Nephron (organoid): ENCODE data around the gene IL17RA.

Source experiments
- H3K27ac Mint-ChIP-seq, 3 experiments: 2 replicates each; pipeline ENCODE4 v1.8.0; 2020; ENCODE audit warnings: mixed read lengths in 3 of 3, mild to moderate bottlenecking in 2 of 3, moderate library complexity in 1 of 3
- H3K27me3 Mint-ChIP-seq: 2 replicates; pipeline ENCODE4 v1.8.0; 2021; ENCODE audit warnings: low read depth, mild to moderate bottlenecking, moderate library complexity, mixed read lengths
- H3K36me3 Mint-ChIP-seq: 2 replicates; pipeline ENCODE4 v1.8.0; 2020; ENCODE audit warnings: low read depth, mixed read lengths
- H3K4me1 Mint-ChIP-seq: 2 replicates; pipeline ENCODE4 v1.8.0; 2020; ENCODE audit warnings: mixed read lengths
- H3K4me3 Mint-ChIP-seq, 3 experiments: 2 replicates each; pipeline ENCODE4 v1.8.0; 2020; ENCODE audit warnings: mild to moderate bottlenecking in 3 of 3, mixed read lengths in 3 of 3, moderate library complexity in 2 of 3
- H3K9me3 Mint-ChIP-seq: 2 replicates; pipeline ENCODE4 v1.8.0; 2020; ENCODE audit warnings: mixed read lengths
- TF ChIP-seq, protein P1 (sequence below), 3 experiments: fragments of 200-600 bp; sonication (generic); IDR thresholded peaks; one replicate each; pipeline ENCODE4 v1.5.0; 2021; ENCODE audit warnings: antibody characterized with exemption in 3 of 3; ENCODE audit not compliant: unreplicated experiment in 3 of 3

The IL17RA gene

DNA sequence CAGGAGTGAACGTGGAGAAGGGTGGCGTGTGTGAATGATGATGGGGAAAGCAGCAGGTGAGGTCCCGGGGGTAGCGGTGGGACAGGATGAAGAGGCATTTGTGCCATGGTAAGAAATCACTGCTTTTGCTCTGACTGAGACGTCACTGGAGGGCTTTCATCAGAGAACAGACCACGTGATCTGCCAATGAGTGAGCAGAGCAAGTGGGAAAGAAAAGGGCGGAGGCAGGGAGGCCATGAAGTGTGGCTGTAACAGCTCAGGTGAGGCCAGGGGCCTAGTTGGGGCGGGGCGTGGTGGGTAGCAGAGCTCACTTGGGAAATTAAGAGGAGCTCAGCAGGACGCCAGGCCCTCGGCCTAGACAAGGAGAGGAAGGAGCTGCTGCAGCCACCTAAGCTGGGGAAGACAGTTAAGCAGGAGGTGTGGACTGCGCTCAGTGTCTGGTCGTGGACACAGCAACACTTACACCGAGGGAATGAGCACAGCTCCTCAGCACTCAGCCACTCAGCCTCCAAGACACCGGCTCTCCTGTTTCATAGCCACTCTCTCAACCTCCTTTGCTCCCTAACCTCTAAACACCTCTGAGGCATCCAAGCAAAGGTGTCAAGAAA, 50.5 kb downstream of the IL17RA start:
- H3K4me1 Mint-ChIP-seq: peaks cover 9% of the 10 kb centered on the region
- no peaks in the 10 kb centered on the region for H3K27me3 Mint-ChIP-seq

DNA sequence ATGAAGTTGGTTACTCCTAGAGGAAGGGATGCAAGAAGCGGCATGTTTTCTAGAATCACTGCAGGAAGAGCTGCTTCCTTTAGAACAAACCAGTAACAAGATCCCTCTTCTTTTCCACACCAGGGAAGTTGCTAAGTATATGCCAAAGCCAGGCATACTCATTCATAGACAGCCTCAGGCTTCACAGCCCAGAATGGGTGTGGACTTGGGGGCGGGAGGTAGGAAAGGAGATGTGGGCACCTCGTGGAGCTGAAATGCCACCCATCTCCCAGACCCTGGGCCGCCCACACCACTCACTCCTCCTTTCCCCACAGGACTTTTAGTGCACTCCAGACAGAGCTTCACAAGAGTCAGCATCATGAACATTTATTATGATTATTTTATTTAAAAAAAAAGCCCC, 52.4 kb downstream of the IL17RA start:
- no peak overlapping the region for H3K27ac Mint-ChIP-seq
- H3K36me3 Mint-ChIP-seq: peaks cover 26% of the 10 kb centered on the region
- TF ChIP-seq, protein P1, sequence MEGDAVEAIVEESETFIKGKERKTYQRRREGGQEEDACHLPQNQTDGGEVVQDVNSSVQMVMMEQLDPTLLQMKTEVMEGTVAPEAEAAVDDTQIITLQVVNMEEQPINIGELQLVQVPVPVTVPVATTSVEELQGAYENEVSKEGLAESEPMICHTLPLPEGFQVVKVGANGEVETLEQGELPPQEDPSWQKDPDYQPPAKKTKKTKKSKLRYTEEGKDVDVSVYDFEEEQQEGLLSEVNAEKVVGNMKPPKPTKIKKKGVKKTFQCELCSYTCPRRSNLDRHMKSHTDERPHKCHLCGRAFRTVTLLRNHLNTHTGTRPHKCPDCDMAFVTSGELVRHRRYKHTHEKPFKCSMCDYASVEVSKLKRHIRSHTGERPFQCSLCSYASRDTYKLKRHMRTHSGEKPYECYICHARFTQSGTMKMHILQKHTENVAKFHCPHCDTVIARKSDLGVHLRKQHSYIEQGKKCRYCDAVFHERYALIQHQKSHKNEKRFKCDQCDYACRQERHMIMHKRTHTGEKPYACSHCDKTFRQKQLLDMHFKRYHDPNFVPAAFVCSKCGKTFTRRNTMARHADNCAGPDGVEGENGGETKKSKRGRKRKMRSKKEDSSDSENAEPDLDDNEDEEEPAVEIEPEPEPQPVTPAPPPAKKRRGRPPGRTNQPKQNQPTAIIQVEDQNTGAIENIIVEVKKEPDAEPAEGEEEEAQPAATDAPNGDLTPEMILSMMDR (IDR thresholded peaks at IDR 0.05; ENCODE audit: unreplicated experiment in 3 of 3): no peak
- no peak overlapping the region for H3K4me3 Mint-ChIP-seq
- no peaks in the 10 kb centered on the region for H3K27me3 Mint-ChIP-seq
- H3K4me1 Mint-ChIP-seq: peaks cover 9% of the 10 kb centered on the region
- H3K9me3 Mint-ChIP-seq: no peaks in the 10 kb centered on the region

More for the DNA sequence above, 50.5 kb downstream of the IL17RA start:
- TF ChIP-seq, protein P1 (IDR thresholded peaks at IDR 0.05; ENCODE audit: unreplicated experiment in 3 of 3): no peak
- H3K27ac Mint-ChIP-seq: no peak overlapping the region
- H3K9me3 Mint-ChIP-seq: no peaks in the 10 kb centered on the region
- no peak overlapping the region for H3K4me3 Mint-ChIP-seq
- peaks cover 18% of the 10 kb centered on the region for H3K36me3 Mint-ChIP-seq

- Mint-ChIP-seq H3K4me3 (no peak overlapping the region), H3K36me3 (peaks cover 31% of the 10 kb centered on the region), H3K4me1 (peaks cover 9% of the 10 kb centered on the region), H3K27me3 (no peaks in the 10 kb centered on the region), H3K27ac (no peak overlapping the region), H3K9me3 (no peaks in the 10 kb centered on the region)
- TF ChIP-seq, protein P1 (IDR thresholded peaks at IDR 0.05; ENCODE audit: unreplicated experiment in 3 of 3): no peak
Measured at GRCh38 chr22:17137861-17138425, 53.1 kb downstream of the IL17RA start.

- TF ChIP-seq, protein P1 (IDR thresholded peaks at IDR 0.05; ENCODE audit: unreplicated experiment in 3 of 3): no peak
- Mint-ChIP-seq H3K4me1 (peaks cover 9% of the 10 kb centered on the region), H3K27me3 (no peaks in the 10 kb centered on the region), H3K27ac (no peak overlapping the region), H3K36me3 (peaks cover 36% of the 10 kb centered on the region), H3K4me3 (no peak overlapping the region), H3K9me3 (no peaks in the 10 kb centered on the region)
Measured at GRCh38 chr22:17138513-17138912, 53.7 kb downstream of the IL17RA start.

GRCh38 chr22:17140022-17140421, 55.2 kb downstream of the IL17RA start:
- Mint-ChIP-seq H3K4me3 (no peak overlapping the region), H3K27ac (no peak overlapping the region), H3K9me3 (no peaks in the 10 kb centered on the region), H3K4me1 (peaks cover 9% of the 10 kb centered on the region), H3K36me3 (peaks cover 38% of the 10 kb centered on the region), H3K27me3 (no peaks in the 10 kb centered on the region)
- TF ChIP-seq, protein P1 (IDR thresholded peaks at IDR 0.05; ENCODE audit: unreplicated experiment in 3 of 3): no peak
